ENCODE data around the gene EPB41L1. TPM values are rescaled to one million over a fixed set of nuclear protein-coding genes. Genes with fewer than 3 reads are reported as not detected.

Gene EPB41L1
- total RNA-seq, 1 experiment from 2014 or later = 42.1 TPM

- CTCF ChIA-PET = no interaction called here
- no peak for DNase-seq (ENCODE audit: low read depth, low spot score)
- Histone ChIP-seq H3K4me2 (ENCODE audit: low read length) (no peak overlapping the region), H3K27ac (ENCODE audit: low read depth, low read length) (no peak overlapping the region), H4K20me1 (ENCODE audit: insufficient read depth) (no peaks in the 10 kb centered on the region), H3K36me3 (ENCODE audit: control insufficient read depth in 1 of 2, insufficient read depth in 2 of 2, low read length in 2 of 2) (peaks cover 4 to 5% of the 10 kb centered on the region in 2 experiments; a peak in 3 of 4 replicates), H3K9me3 (ENCODE audit: control insufficient read depth in 1 of 2, insufficient read depth in 1 of 2, low read depth in 1 of 2, low read length in 2 of 2) (no peaks in the 10 kb centered on the region), H3K4me1 (ENCODE audit: control insufficient read depth in 1 of 2, insufficient read depth in 2 of 2, low read length in 2 of 2) (no peaks in the 10 kb centered on the region), H2AFZ (ENCODE audit: low read depth, low read length, poor library complexity, severe bottlenecking) (no peak overlapping the region), H3K4me3 (replicated peaks in 1 of 2; ENCODE audit: low read depth in 1 of 2, low read length in 2 of 2) (no peak overlapping the region), H3K9me2 (ENCODE audit: insufficient read depth) (no peaks in the 10 kb centered on the region), H3K9ac (ENCODE audit: low read length) (no peak overlapping the region), H3K79me2 (ENCODE audit: insufficient read depth, low read length) (no peaks in the 10 kb centered on the region), H3K27me3 (ENCODE audit: insufficient read depth, low read length) (no peaks in the 10 kb centered on the region)
- BruUV-seq (replicated peaks) = no TSS peak
- intact Hi-C loops (cut with micrococcal nuclease) = no loop called here
- TF ChIP-seq ZNF274 (IDR thresholded peaks at IDR 0.05; ENCODE audit: low read depth, low read length) = no peak
- TF ChIP-seq, protein P1, sequence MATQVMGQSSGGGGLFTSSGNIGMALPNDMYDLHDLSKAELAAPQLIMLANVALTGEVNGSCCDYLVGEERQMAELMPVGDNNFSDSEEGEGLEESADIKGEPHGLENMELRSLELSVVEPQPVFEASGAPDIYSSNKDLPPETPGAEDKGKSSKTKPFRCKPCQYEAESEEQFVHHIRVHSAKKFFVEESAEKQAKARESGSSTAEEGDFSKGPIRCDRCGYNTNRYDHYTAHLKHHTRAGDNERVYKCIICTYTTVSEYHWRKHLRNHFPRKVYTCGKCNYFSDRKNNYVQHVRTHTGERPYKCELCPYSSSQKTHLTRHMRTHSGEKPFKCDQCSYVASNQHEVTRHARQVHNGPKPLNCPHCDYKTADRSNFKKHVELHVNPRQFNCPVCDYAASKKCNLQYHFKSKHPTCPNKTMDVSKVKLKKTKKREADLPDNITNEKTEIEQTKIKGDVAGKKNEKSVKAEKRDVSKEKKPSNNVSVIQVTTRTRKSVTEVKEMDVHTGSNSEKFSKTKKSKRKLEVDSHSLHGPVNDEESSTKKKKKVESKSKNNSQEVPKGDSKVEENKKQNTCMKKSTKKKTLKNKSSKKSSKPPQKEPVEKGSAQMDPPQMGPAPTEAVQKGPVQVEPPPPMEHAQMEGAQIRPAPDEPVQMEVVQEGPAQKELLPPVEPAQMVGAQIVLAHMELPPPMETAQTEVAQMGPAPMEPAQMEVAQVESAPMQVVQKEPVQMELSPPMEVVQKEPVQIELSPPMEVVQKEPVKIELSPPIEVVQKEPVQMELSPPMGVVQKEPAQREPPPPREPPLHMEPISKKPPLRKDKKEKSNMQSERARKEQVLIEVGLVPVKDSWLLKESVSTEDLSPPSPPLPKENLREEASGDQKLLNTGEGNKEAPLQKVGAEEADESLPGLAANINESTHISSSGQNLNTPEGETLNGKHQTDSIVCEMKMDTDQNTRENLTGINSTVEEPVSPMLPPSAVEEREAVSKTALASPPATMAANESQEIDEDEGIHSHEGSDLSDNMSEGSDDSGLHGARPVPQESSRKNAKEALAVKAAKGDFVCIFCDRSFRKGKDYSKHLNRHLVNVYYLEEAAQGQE (IDR thresholded peaks at IDR 0.05; ENCODE audit: low read depth) = no peak
- no peak for TF ChIP-seq CTCF (IDR thresholded peaks at IDR 0.05 in 2 of 3, conservative IDR thresholded peaks at IDR 0.05 in 1 of 3; ENCODE audit: borderline replicate concordance in 1 of 3, insufficient read depth in 1 of 3, low read depth in 2 of 3, low read length in 2 of 3)
- no peak for TF ChIP-seq EZH2phosphoT487 (IDR thresholded peaks at IDR 0.05; ENCODE audit: borderline replicate concordance)
- TF ChIP-seq CEBPB (IDR thresholded peaks at IDR 0.05; ENCODE audit: low read depth) = no peak
- no peak for TF ChIP-seq SRF (IDR thresholded peaks at IDR 0.05; ENCODE audit: low read depth)
- TF ChIP-seq EGR1 (IDR thresholded peaks at IDR 0.05; ENCODE audit: low read depth) = no peak
- no peak for TF ChIP-seq SIN3A (IDR thresholded peaks at IDR 0.05; ENCODE audit: low read depth)
- no peak for TF ChIP-seq EZH2 (IDR thresholded peaks at IDR 0.05)
- TF ChIP-seq ZFX (IDR thresholded peaks at IDR 0.05) = no peak
- TF ChIP-seq ELF1 (IDR thresholded peaks at IDR 0.05; ENCODE audit: borderline replicate concordance, low read depth) = no peak
- RAD21 ChIA-PET (ENCODE audit: low non-redundant PET in 1 of 2, low total read pairs in 2 of 2, uncharacterized antibody in 2 of 2, unreplicated experiment in 2 of 2) = no interaction called here
- POLR2A ChIA-PET = no interaction called here
- ATAC-seq = no peak
Measured at GRCh38 chr20:36184816-36185776, 30.6 kb downstream of the EPB41L1 start.
